Keratinocyte (primary cell): Measurements from ENCODE around the gene TIMP2. TPM values are rescaled to one million over a fixed set of nuclear protein-coding genes. Genes with fewer than 3 reads are reported as not detected.

Source experiments
- DNase-seq: peaks from one replicate; pipeline ENCODE4 v3.0.0-alpha.2; 2011; ENCODE audit warnings: low read depth, missing footprints, low spot score
- FAIRE-seq: peaks from 2 replicates; lab custom pipeline; 2011; peaks lifted over from hg19 to GRCh38; lab: Jason Lieb, UNC
- H2AFZ ChIP-seq: 2 replicates; pipeline ENCODE4 v1.6.0; 2012; ENCODE audit warnings: low read length, control low read depth, inconsistent platforms; ENCODE audit not compliant: control insufficient read depth
- H3K27ac ChIP-seq: 2 replicates; pipeline ENCODE4 v1.5.1; 2011; ENCODE audit warnings: low read length; ENCODE audit not compliant: control insufficient read depth, insufficient read depth
- H3K27me3 ChIP-seq: 3 replicates; pipeline ENCODE4 v1.6.0; 2011; ENCODE audit warnings: low read length; ENCODE audit not compliant: control insufficient read depth, insufficient read depth; ENCODE audit errors: extremely low read depth
- H3K36me3 ChIP-seq, 2 experiments: 2 replicates in 1 of 2; 3 replicates in 1 of 2; pipeline ENCODE4 v1.5.1; 2011; ENCODE audit warnings: low read length in 2 of 2, mild to moderate bottlenecking in 1 of 2; ENCODE audit not compliant: control insufficient read depth in 2 of 2, insufficient read depth in 2 of 2; ENCODE audit errors: extremely low read depth in 1 of 2
- H3K4me1 ChIP-seq: 3 replicates; pipeline ENCODE4 v1.5.1; 2011; ENCODE audit warnings: low read length; ENCODE audit not compliant: control insufficient read depth, insufficient read depth; ENCODE audit errors: extremely low read depth
- H3K4me2 ChIP-seq: 3 replicates; pipeline ENCODE4 v1.6.0; 2011; ENCODE audit warnings: low read depth, low read length; ENCODE audit not compliant: control insufficient read depth, insufficient read depth; ENCODE audit errors: extremely low read depth
- H3K4me3 ChIP-seq, 3 experiments: fragments of 200-600 bp in 1 of 3; sonication (generic) in 1 of 3; 2 replicates in 2 of 3; 3 replicates in 1 of 3; pipeline ENCODE4 v1.5.1; 2011 to 2016; ENCODE audit warnings: low read length in 3 of 3, mild to moderate bottlenecking in 3 of 3, control low read depth in 2 of 3, inconsistent platforms in 1 of 3, low read depth in 1 of 3, mixed read lengths in 1 of 3, mixed run types in 1 of 3, moderate library complexity in 1 of 3; ENCODE audit not compliant: control insufficient read depth in 2 of 3, insufficient read depth in 2 of 3; ENCODE audit errors: extremely low read depth in 1 of 3
- H3K79me2 ChIP-seq: 2 replicates; pipeline ENCODE4 v1.6.0; 2012; ENCODE audit warnings: low read length; ENCODE audit not compliant: control insufficient read depth, insufficient read depth
- H3K9ac ChIP-seq: 3 replicates; pipeline ENCODE4 v1.6.0; 2011; ENCODE audit warnings: low read length; ENCODE audit not compliant: control insufficient read depth, insufficient read depth; ENCODE audit errors: extremely low read depth
- H3K9me1 ChIP-seq: 3 replicates; pipeline ENCODE4 v1.6.0; 2011; ENCODE audit warnings: low read length; ENCODE audit not compliant: control insufficient read depth, insufficient read depth; ENCODE audit errors: extremely low read depth
- H3K9me3 ChIP-seq: 2 replicates; pipeline ENCODE4 v1.5.1; 2012; ENCODE audit warnings: low read depth, low read length; ENCODE audit not compliant: control insufficient read depth
- H4K20me1 ChIP-seq: 3 replicates; pipeline ENCODE4 v1.6.0; 2011; ENCODE audit warnings: low read length; ENCODE audit not compliant: control insufficient read depth, insufficient read depth; ENCODE audit errors: extremely low read depth
- CTCF ChIP-seq, 3 experiments: IDR thresholded peaks in 1 of 3; conservative IDR thresholded peaks in 1 of 3; optimal IDR thresholded peaks in 1 of 3; 2 replicates in 2 of 3; 3 replicates in 1 of 3; pipeline versions ENCODE3 to v1.5.1; 2011; ENCODE audit warnings: low read length in 3 of 3, mild to moderate bottlenecking in 3 of 3, moderate library complexity in 2 of 3, control low read depth in 1 of 3, inconsistent platforms in 1 of 3; ENCODE audit not compliant: insufficient read depth in 2 of 3; ENCODE audit errors: extremely low read depth in 1 of 3
- EZH2 ChIP-seq: IDR thresholded peaks from one replicate; pipeline ENCODE4 v1.6.1; 2012; ENCODE audit warnings: inconsistent platforms, mild to moderate bottlenecking, low read length, moderate library complexity
- dilution Hi-C: fragments of 300-500 bp; cut with MboI; formaldehyde crosslinking; loops from one replicate; pipeline ENCODE4 v1.7.0; 2020; ENCODE audit warnings: low sequenced_read_pairs; ENCODE audit not compliant: extremely low pct_ligation_motif_present
- polyA plus RNA-seq, 5 experiments: library from polyadenylated mRNA; depleted of rRNA in 3 of 5; stranded (reverse) in 3 of 5; stranded (forward) in 1 of 5; unstranded in 1 of 5; fragments of >200 nt; gene quantifications; 1 replicate in 1 of 5; 2 replicates in 3 of 5; 3 replicates in 1 of 5; pipeline versions ENCODE4 v1.2.1 to v1.2.3, GENCODE V29; 2011 to 2012; ENCODE audit warnings: missing spikeins in 2 of 5, low read depth in 1 of 5, low replicate concordance in 1 of 5

Gene TIMP2
- polyA plus RNA-seq, 1 donor (not counting 4 experiments of a cell fraction or from before 2014, with no cell fraction given): 1.2 TPM

- Histone ChIP-seq H3K4me1 (peaks cover 14% of the 10 kb centered on the region), H3K9me3 (no peaks in the 10 kb centered on the region), H3K27ac (no peak overlapping the region), H3K9me1 (no peaks in the 10 kb centered on the region), H3K4me3 (no peak overlapping the region), H3K9ac (no peak overlapping the region), H3K27me3 (no peaks in the 10 kb centered on the region), H3K36me3 (peaks cover 29 to 49% of the 10 kb centered on the region in 2 experiments), H4K20me1 (peaks cover 13% of the 10 kb centered on the region), H3K79me2 (peaks cover 63% of the 10 kb centered on the region), H3K4me2 (no peak overlapping the region), H2AFZ (no peak overlapping the region)
- dilution Hi-C loops: no loop called here
- no peak for TF ChIP-seq CTCF (optimal IDR thresholded peaks at IDR 0.05 in 1 of 3, IDR thresholded peaks at IDR 0.05 in 1 of 3, conservative IDR thresholded peaks at IDR 0.05 in 1 of 3; ENCODE audit: extremely low read depth in 1 of 3, insufficient read depth in 2 of 3, low read length in 3 of 3)
- FAIRE-seq: no peak
- DNase-seq: no peak
Observed at GRCh38 chr17:78836420-78837021, 88.7 kb downstream of the TIMP2 start.

- peaks cover 37 to 53% of the 10 kb centered on the region in 2 experiments for H3K36me3 ChIP-seq
- peaks cover 63% of the 10 kb centered on the region for H3K79me2 ChIP-seq
- FAIRE-seq: no peak
Observed at GRCh38 chr17:78834571-78834970, 90.6 kb downstream of the TIMP2 start.

More at GRCh38 chr17:78834571-78834970, 90.6 kb downstream of the TIMP2 start:
- no peaks in the 10 kb centered on the region for H3K27me3 ChIP-seq
- dilution Hi-C loops: no loop called here
- peaks cover 13% of the 10 kb centered on the region for H4K20me1 ChIP-seq
- no peak for DNase-seq
- H3K4me1 ChIP-seq: peaks cover 11% of the 10 kb centered on the region
- H3K4me2 ChIP-seq: no peak overlapping the region
- no peak overlapping the region for H3K27ac ChIP-seq
- no peaks in the 10 kb centered on the region for H3K9me3 ChIP-seq
- no peak overlapping the region for H3K4me3 ChIP-seq
- H2AFZ ChIP-seq: no peak overlapping the region
- TF ChIP-seq EZH2: no peak
- TF ChIP-seq CTCF (optimal IDR thresholded peaks at IDR 0.05 in 1 of 3, IDR thresholded peaks at IDR 0.05 in 1 of 3, conservative IDR thresholded peaks at IDR 0.05 in 1 of 3; ENCODE audit: extremely low read depth in 1 of 3, insufficient read depth in 2 of 3, low read length in 3 of 3): no peak
- no peak overlapping the region for H3K9ac ChIP-seq
- H3K9me1 ChIP-seq: no peaks in the 10 kb centered on the region
